Memory B cell (primary cell): ENCODE results near the gene NBEA.
"Not testable (repeated sequence)": the region's sequence is repeated elsewhere in the genome, so short reads cannot be mapped to it uniquely, and the experiment has no call there.

Experiments
- ATAC-seq: fragments of 150-1000 bp; cut with Tn5 transposase; 2 replicates; pipeline ENCODE4 v1.10.0; 2021; ENCODE audit warnings: low read depth, mild to moderate bottlenecking, moderate library complexity
- DNase-seq, 2 donors: peaks; one replicate each; pipeline ENCODE4 v3.0.0; 2022; ENCODE audit warnings: low spot score in 2 of 2
- H3K27ac Mint-ChIP-seq: one replicate; pipeline ENCODE4 v1.8.0; 2022; ENCODE audit warnings: mild to moderate bottlenecking, moderate library complexity, mixed read lengths
- H3K27me3 Mint-ChIP-seq: one replicate; pipeline ENCODE4 v1.8.0; 2022; ENCODE audit warnings: mixed read lengths
- H3K36me3 Mint-ChIP-seq: one replicate; pipeline ENCODE4 v1.8.0; 2022; ENCODE audit warnings: mild to moderate bottlenecking, mixed read lengths
- H3K4me1 Mint-ChIP-seq: one replicate; pipeline ENCODE4 v1.8.0; 2022; ENCODE audit warnings: mixed read lengths
- H3K4me3 Mint-ChIP-seq: one replicate; pipeline ENCODE4 v1.8.0; 2022; ENCODE audit warnings: mild to moderate bottlenecking, moderate library complexity, mixed read lengths
- H3K9me3 Mint-ChIP-seq: one replicate; pipeline ENCODE4 v1.8.0; 2022; ENCODE audit warnings: mixed read lengths

The NBEA gene

DNA sequence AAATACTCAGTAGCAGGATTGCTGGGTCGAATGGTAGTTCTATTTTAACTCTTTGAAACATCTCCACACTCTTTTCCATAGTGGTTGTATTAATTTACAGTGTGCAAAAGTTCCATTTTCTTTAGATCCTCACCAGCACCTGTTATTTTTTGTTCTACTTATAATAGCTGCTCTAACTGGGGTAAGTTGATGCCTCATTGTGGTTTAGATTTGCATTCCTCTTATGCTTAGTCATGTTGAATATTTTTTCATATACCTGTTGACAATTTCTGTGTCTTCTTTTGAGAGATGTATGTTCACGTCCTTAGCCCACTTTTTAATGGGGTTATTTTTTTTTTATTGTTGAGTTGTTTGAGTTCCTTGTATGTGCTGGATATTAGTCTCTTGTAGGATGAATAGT lies 144.6 kb downstream of the NBEA start:
- ATAC-seq (no peak), DNase-seq (no peak)
- Mint-ChIP-seq H3K4me1 (no peaks in the 10 kb centered on the region), H3K27ac (no peak overlapping the region), H3K36me3 (peaks cover 3% of the 10 kb centered on the region), H3K9me3 (peaks cover 4% of the 10 kb centered on the region), H3K4me3 (no peak overlapping the region), H3K27me3 (no peaks in the 10 kb centered on the region)

- Mint-ChIP-seq H3K27ac (no peak overlapping the region), H3K4me1 (no peaks in the 10 kb centered on the region), H3K27me3 (no peaks in the 10 kb centered on the region), H3K9me3 (peaks cover 2% of the 10 kb centered on the region), H3K4me3 (no peak overlapping the region), H3K36me3 (no peaks in the 10 kb centered on the region)
- ATAC-seq: no peak
- no peak for DNase-seq
Measured at GRCh38 chr13:35092251-35092650, 150.2 kb downstream of the NBEA start.

DNA sequence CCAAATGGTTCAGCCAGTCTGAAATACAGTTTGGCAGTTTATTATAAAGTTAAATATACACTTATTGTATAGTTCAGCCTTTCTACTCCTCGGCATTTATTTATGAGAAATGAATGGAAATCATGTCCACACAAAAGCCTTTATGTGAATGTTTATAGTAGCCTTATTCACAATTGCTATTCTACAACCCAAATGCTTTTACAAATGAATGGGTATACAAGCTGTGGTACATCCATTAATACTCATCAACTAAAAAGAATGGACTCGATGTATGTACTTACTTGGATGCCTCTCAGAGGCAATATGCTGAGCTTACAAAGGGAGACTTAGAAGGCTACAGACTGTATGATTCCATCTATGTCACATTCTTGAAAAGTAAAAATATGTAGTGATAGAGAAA lies 150.7 kb downstream of the NBEA start:
- no peaks in the 10 kb centered on the region for H3K27me3 Mint-ChIP-seq

DNA sequence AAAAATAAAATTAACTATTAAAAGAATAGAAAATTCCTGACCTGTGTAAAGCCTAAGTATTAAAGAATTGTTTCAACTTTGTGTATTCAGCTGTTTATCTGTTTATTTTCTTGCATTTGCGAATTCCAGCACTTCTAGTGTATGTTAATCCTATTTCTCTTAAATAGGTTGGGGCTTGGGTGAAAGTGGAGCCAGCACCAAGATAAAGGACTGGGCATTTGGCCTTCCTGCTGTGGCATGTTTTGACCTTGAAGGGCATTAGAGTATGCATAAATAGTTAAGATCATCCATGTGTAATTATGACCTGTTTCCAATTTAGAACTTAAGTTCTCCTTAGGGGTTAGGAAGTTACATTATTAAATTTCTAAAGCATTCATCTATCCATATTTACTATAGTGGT lies 151.3 kb downstream of the NBEA start:
- H3K27me3 Mint-ChIP-seq: no peaks in the 10 kb centered on the region
- no peaks in the 10 kb centered on the region for H3K4me1 Mint-ChIP-seq
- H3K9me3 Mint-ChIP-seq: no peaks in the 10 kb centered on the region
- H3K27ac Mint-ChIP-seq: no peak overlapping the region
- H3K36me3 Mint-ChIP-seq: no peaks in the 10 kb centered on the region
- H3K4me3 Mint-ChIP-seq: no peak overlapping the region
- ATAC-seq (no peak), DNase-seq (no peak)

More for the DNA sequence above, 150.7 kb downstream of the NBEA start:
- H3K9me3 Mint-ChIP-seq: peaks cover under 1% of the 10 kb centered on the region
- no peaks in the 10 kb centered on the region for H3K36me3 Mint-ChIP-seq
- H3K27ac Mint-ChIP-seq: no peak overlapping the region
- H3K4me3 Mint-ChIP-seq: no peak overlapping the region
- DNase-seq (no peak), ATAC-seq (no peak)
- H3K4me1 Mint-ChIP-seq: no peaks in the 10 kb centered on the region

DNA sequence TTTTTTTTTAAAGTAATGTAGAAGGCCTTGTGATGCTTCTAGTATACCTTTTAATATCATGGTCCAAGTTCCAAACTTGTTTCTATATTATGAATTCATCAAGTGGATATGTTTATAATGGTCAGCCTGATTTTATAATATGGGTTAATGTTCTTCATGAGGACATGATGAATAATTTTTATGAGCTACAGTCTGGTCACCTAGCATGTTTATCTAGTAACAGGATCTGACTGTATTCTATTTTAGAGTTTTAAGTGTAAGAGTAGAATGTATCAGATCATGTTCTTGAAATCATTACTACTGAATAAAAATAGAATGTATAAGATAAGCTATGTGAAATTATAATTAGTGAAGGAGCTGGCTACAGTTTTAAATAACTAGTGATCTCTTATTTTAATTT lies 164.7 kb downstream of the NBEA start:
- H3K4me1 Mint-ChIP-seq, H3K27ac Mint-ChIP-seq, H3K36me3 Mint-ChIP-seq, ATAC-seq, H3K4me3 Mint-ChIP-seq, H3K9me3 Mint-ChIP-seq, H3K27me3 Mint-ChIP-seq, DNase-seq: not testable (repeated sequence)

- no peaks in the 10 kb centered on the region for H3K36me3 Mint-ChIP-seq
- no peak for ATAC-seq
- no peak for DNase-seq
- H3K9me3 Mint-ChIP-seq: no peaks in the 10 kb centered on the region
- H3K4me3 Mint-ChIP-seq: no peak overlapping the region
- no peaks in the 10 kb centered on the region for H3K27me3 Mint-ChIP-seq
- no peaks in the 10 kb centered on the region for H3K4me1 Mint-ChIP-seq
- H3K27ac Mint-ChIP-seq: no peak overlapping the region
Measured at GRCh38 chr13:35107535-35107934, 165.5 kb downstream of the NBEA start.

DNA sequence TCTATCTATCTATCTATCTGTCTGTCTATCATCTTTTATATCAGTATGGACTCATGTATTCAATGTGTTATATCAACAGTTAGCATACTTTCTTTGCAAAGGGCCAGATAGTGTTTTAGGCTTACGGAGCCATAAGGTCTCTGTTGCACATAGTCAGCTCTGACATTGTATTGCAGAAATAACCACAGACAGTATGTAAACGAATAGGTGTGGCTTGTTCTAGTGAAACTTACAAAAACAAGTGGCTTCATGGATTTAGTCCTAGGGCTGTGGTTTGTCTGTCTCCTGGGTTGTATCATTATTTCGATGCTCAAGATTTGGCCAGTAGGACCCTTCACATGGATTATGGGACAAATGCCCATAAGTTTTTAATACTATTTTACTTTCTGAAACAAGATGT lies 171.5 kb downstream of the NBEA start:
- not testable (repeated sequence) for ATAC-seq, H3K36me3 Mint-ChIP-seq, H3K4me1 Mint-ChIP-seq, H3K27ac Mint-ChIP-seq, H3K27me3 Mint-ChIP-seq, H3K9me3 Mint-ChIP-seq, DNase-seq, H3K4me3 Mint-ChIP-seq

- ATAC-seq: no peak
Measured at GRCh38 chr13:35127466-35127865, 185.4 kb downstream of the NBEA start.

DNA sequence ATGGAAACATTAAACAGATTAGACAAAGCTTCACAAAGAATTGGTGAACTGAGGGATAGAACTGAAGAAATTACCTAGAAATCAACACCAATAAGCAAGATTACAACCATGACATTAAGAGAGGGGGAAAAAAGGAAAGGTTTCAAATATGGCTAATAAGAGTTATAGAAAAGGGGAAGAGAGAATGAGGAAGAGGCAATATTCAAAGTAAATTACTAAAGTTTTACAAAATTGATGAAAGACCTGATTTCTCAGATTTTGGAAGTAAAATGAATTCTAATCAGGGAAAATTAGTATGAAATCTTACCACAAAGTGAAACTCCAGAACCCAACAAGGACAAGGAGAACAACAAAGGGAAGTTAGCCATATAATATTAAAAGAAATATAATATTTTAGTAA lies 187.4 kb downstream of the NBEA start:
- peaks cover 7% of the 10 kb centered on the region for H3K36me3 Mint-ChIP-seq
- no peaks in the 10 kb centered on the region for H3K9me3 Mint-ChIP-seq
- no peaks in the 10 kb centered on the region for H3K27me3 Mint-ChIP-seq
- ATAC-seq (no peak), DNase-seq (no peak)
- H3K4me1 Mint-ChIP-seq: no peaks in the 10 kb centered on the region
- no peak overlapping the region for H3K27ac Mint-ChIP-seq
- H3K4me3 Mint-ChIP-seq: no peak overlapping the region

More at GRCh38 chr13:35127466-35127865, 185.4 kb downstream of the NBEA start:
- Mint-ChIP-seq H3K4me3 (no peak overlapping the region), H3K9me3 (no peaks in the 10 kb centered on the region), H3K4me1 (no peaks in the 10 kb centered on the region), H3K27me3 (no peaks in the 10 kb centered on the region), H3K27ac (no peak overlapping the region), H3K36me3 (peaks cover 7% of the 10 kb centered on the region)
- no peak for DNase-seq

GRCh38 chr13:35131471-35131870 lies 189.4 kb downstream of the NBEA start:
- DNase-seq: no peak
- Mint-ChIP-seq H3K27me3 (no peaks in the 10 kb centered on the region), H3K4me3 (no peak overlapping the region)

GRCh38 chr13:35136585-35136984 lies 194.5 kb downstream of the NBEA start:
- DNase-seq (no peak), ATAC-seq (no peak)
- Mint-ChIP-seq H3K4me3 (no peak overlapping the region), H3K27me3 (no peaks in the 10 kb centered on the region), H3K4me1 (no peaks in the 10 kb centered on the region), H3K9me3 (no peaks in the 10 kb centered on the region), H3K36me3 (peaks cover 2% of the 10 kb centered on the region), H3K27ac (no peak overlapping the region)

More at GRCh38 chr13:35131471-35131870, 189.4 kb downstream of the NBEA start:
- Mint-ChIP-seq H3K27ac (no peak overlapping the region), H3K9me3 (no peaks in the 10 kb centered on the region), H3K4me1 (no peaks in the 10 kb centered on the region), H3K36me3 (peaks cover 2% of the 10 kb centered on the region)
- no peak for ATAC-seq

- Mint-ChIP-seq H3K4me3 (no peak overlapping the region), H3K9me3 (no peaks in the 10 kb centered on the region), H3K4me1 (no peaks in the 10 kb centered on the region), H3K27ac (no peak overlapping the region), H3K36me3 (peaks cover 2% of the 10 kb centered on the region), H3K27me3 (no peaks in the 10 kb centered on the region)
- ATAC-seq: no peak
- DNase-seq: no peak
Measured at GRCh38 chr13:35139591-35139990, 197.5 kb downstream of the NBEA start.

GRCh38 chr13:35140321-35140720 lies 198.3 kb downstream of the NBEA start:
- DNase-seq: no peak
- Mint-ChIP-seq H3K9me3 (no peaks in the 10 kb centered on the region), H3K36me3 (peaks cover 2% of the 10 kb centered on the region), H3K27ac (no peak overlapping the region), H3K27me3 (no peaks in the 10 kb centered on the region), H3K4me1 (no peaks in the 10 kb centered on the region), H3K4me3 (no peak overlapping the region)
- ATAC-seq: no peak

GRCh38 chr13:35140831-35141230 lies 198.8 kb downstream of the NBEA start:
- Mint-ChIP-seq H3K9me3 (no peaks in the 10 kb centered on the region), H3K27me3 (no peaks in the 10 kb centered on the region), H3K27ac (no peak overlapping the region), H3K4me1 (no peaks in the 10 kb centered on the region), H3K36me3 (peaks cover 2% of the 10 kb centered on the region), H3K4me3 (no peak overlapping the region)
- ATAC-seq (no peak), DNase-seq (no peak)

DNA sequence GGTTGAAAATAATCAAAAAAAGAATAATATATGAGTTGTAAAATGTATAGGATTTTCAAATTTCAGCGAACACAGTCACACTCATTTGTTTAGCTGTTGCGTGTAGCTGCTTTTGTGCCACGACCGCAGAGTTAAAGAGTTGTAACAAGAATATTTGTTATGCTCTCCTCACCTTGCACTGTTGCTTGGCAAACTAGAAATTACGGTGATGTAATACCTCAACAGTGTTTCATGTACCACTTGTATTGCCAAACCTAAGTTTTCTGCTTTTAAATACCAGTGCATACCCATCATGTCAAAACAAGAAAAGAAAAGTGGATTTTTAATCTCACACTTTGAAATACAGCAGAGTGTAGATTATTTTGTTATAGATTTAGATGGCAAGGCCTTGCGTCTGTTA lies 201.1 kb downstream of the NBEA start:
- Mint-ChIP-seq H3K9me3 (no peaks in the 10 kb centered on the region), H3K4me1 (no peaks in the 10 kb centered on the region), H3K4me3 (no peak overlapping the region), H3K27ac (no peak overlapping the region), H3K27me3 (no peaks in the 10 kb centered on the region), H3K36me3 (no peaks in the 10 kb centered on the region)
- DNase-seq: no peak
- ATAC-seq: no peak
